Neural cell (in vitro differentiated cells): ENCODE measurements around the gene ITPKB. TPM values are rescaled to one million over a fixed set of nuclear protein-coding genes. Genes with fewer than 3 reads are reported as not detected.

Experiments
- H2AFZ ChIP-seq: fragments of 200-600, 300-800 bp; sonication (generic), shearing (Covaris generic); 2 replicates; pipeline ENCODE4 v1.6.0; 2014; ENCODE audit warnings: low read depth, mild to moderate bottlenecking, antibody characterized with exemption, low read length, moderate library complexity
- H3F3A ChIP-seq: fragments of 200-600 bp; shearing (Covaris generic); 2 replicates; pipeline ENCODE4 v1.6.1; 2016; ENCODE audit warnings: mild to moderate bottlenecking, moderate library complexity, mixed read lengths, antibody characterized with exemption, low read length; ENCODE audit not compliant: insufficient read depth, poor library complexity, severe bottlenecking
- H3K27ac ChIP-seq: fragments of 200-600, 300-800 bp; sonication (generic), shearing (Covaris generic); 2 replicates; pipeline ENCODE4 v1.5.1; 2014; ENCODE audit warnings: mild to moderate bottlenecking, low read length, moderate library complexity
- H3K27me3 ChIP-seq: fragments of 300-800, 200-600 bp; sonication (generic), shearing (Covaris generic); 2 replicates; pipeline ENCODE4 v1.6.0; 2014; ENCODE audit warnings: mild to moderate bottlenecking, low read depth, low read length, moderate library complexity; ENCODE audit not compliant: insufficient read depth
- H3K36me3 ChIP-seq: fragments of 300-800, 200-600 bp; sonication (generic), shearing (Covaris generic); 2 replicates; pipeline ENCODE4 v1.5.1; 2014; ENCODE audit warnings: mild to moderate bottlenecking, antibody characterized with exemption, low read length, moderate library complexity; ENCODE audit not compliant: insufficient read depth
- H3K4me2 ChIP-seq: fragments of 300-800, 200-600 bp; sonication (generic), shearing (Covaris generic); 2 replicates; pipeline ENCODE4 v1.6.0; 2014; ENCODE audit warnings: mild to moderate bottlenecking, low read length
- H3K4me3 ChIP-seq: fragments of 300-800, 200-600 bp; sonication (generic), shearing (Covaris generic); 2 replicates; pipeline ENCODE4 v1.5.1; 2014; ENCODE audit warnings: mild to moderate bottlenecking, low read length, moderate library complexity
- H3K79me2 ChIP-seq: fragments of 200-600 bp; shearing (Covaris generic); replicated peaks from 2 replicates; pipeline ENCODE4 v1.6.0; 2014; ENCODE audit warnings: mild to moderate bottlenecking, low read length, moderate library complexity; ENCODE audit not compliant: insufficient read depth
- H3K9ac ChIP-seq: fragments of 300-800, 200-600 bp; sonication (generic), shearing (Covaris generic); 2 replicates; pipeline ENCODE4 v1.6.1; 2016; ENCODE audit warnings: mild to moderate bottlenecking, low read length, mixed read lengths
- H3K9me2 ChIP-seq: fragments of 200-600 bp; shearing (Covaris generic); 2 replicates; pipeline ENCODE4 v1.6.1; 2016; ENCODE audit warnings: mild to moderate bottlenecking, low read length, mixed read lengths; ENCODE audit not compliant: insufficient read depth
- H3K9me3 ChIP-seq: fragments of 200-600, 300-800 bp; sonication (generic), shearing (Covaris generic); 2 replicates; pipeline ENCODE4 v1.6.1; 2016; ENCODE audit warnings: mild to moderate bottlenecking, mixed run types, low read length, moderate library complexity, mixed read lengths
- H4K20me1 ChIP-seq: fragments of 200-600 bp; shearing (Covaris generic); 2 replicates; pipeline ENCODE4 v1.6.1; 2016; ENCODE audit warnings: mild to moderate bottlenecking, mixed run types; ENCODE audit not compliant: insufficient read depth
- EP300 ChIP-seq: fragments of 450-650 bp; conservative IDR thresholded peaks from 2 replicates; pipeline ENCODE4 v1.6.1; 2014; ENCODE audit warnings: antibody characterized with exemption, mild to moderate bottlenecking, moderate library complexity; ENCODE audit not compliant: poor library complexity, severe bottlenecking
- EZH2 ChIP-seq: fragments of 200-600, 300-800 bp; shearing (Covaris generic), sonication (generic); IDR thresholded peaks from 2 replicates; pipeline ENCODE4 v1.6.1; 2014; ENCODE audit warnings: antibody characterized with exemption, low read length, borderline replicate concordance, mild to moderate bottlenecking; ENCODE audit not compliant: insufficient read depth, poor library complexity, severe bottlenecking
- MXI1 ChIP-seq: fragments of 450-650 bp; conservative IDR thresholded peaks from 2 replicates; pipeline ENCODE4 v1.6.1; 2014; ENCODE audit warnings: antibody characterized with exemption, mild to moderate bottlenecking; ENCODE audit not compliant: poor library complexity, severe bottlenecking
- POLR2AphosphoS5 ChIP-seq: IDR thresholded peaks from 2 replicates; pipeline ENCODE4 v1.6.1; 2012
- RAD21 ChIP-seq: fragments of 450-650 bp; conservative IDR thresholded peaks from 2 replicates; pipeline ENCODE4 v1.6.1; 2014; ENCODE audit warnings: antibody characterized with exemption, mild to moderate bottlenecking, moderate library complexity
- SMC3 ChIP-seq: fragments of 450-650 bp; conservative IDR thresholded peaks from 2 replicates; pipeline ENCODE4 v1.6.1; 2014; ENCODE audit warnings: antibody characterized with exemption, mild to moderate bottlenecking, moderate library complexity; ENCODE audit not compliant: poor library complexity
- TAF1 ChIP-seq: IDR thresholded peaks from 2 replicates; pipeline ENCODE4 v1.6.1; 2012; ENCODE audit warnings: low read depth
- polyA plus RNA-seq: library from polyadenylated mRNA; depleted of rRNA; stranded (reverse); fragments of >200 nt; gene quantifications from 2 replicates; pipeline ENCODE4 v1.2.3, GENCODE V29; 2014
- TF ChIP-seq, protein P1 (sequence below): fragments of 450-650 bp; IDR thresholded peaks from 2 replicates; pipeline ENCODE4 v1.5.1; 2014; ENCODE audit warnings: antibody characterized with exemption, mild to moderate bottlenecking, moderate library complexity; ENCODE audit not compliant: poor library complexity, severe bottlenecking
- TF ChIP-seq, protein P2 (sequence below): IDR thresholded peaks from 2 replicates; pipeline ENCODE4 v1.6.1; 2012; ENCODE audit warnings: borderline replicate concordance

ITPKB gene
- polyA plus RNA-seq, 1 donor from 2014 or later = 0.19 TPM

DNA sequence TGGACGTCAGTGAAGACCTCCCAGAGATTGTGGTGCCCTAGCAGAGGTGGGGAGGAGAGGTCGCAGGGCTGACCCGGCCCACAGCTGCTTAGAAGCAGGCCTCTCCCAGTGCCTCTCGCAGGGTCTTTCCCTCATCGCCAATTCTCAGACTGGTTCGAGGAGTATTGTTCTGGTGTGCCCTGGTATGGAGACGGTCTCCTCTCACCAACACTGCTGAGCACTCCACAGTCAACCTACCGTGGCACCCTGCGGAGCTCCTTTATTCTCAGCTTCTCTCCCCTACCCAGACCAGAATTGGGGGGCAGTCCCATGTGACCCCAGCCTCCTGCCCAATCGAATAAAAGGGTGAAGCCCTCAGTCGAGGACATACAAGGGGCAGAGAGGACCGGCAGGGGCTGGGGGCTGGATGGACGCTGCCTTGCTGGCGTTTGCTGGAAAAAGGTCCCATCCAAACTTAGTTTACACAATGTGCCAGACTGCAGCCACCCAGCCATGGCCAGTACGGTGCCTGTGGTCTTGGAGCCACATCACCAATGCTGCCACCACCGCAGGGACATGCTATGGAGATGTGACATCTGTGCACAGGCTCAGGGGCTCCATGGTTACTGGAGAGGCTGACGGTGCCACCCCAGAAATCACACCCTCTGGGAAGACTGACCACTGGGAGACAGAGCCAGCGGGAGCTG lies 109.7 kb downstream of the ITPKB start:
- Histone ChIP-seq H3K27me3 (no peaks in the 10 kb centered on the region), H3K9me2 (no peaks in the 10 kb centered on the region), H3K79me2 (no peaks in the 10 kb centered on the region), H3K9me3 (no peaks in the 10 kb centered on the region), H3K27ac (no peak overlapping the region), H4K20me1 (no peaks in the 10 kb centered on the region), H3K36me3 (no peaks in the 10 kb centered on the region), H3K4me2 (no peak overlapping the region), H3F3A (no peaks in the 10 kb centered on the region), H3K4me3 (no peak overlapping the region), H3K9ac (no peak overlapping the region), H2AFZ (no peak overlapping the region)
- TF ChIP-seq SMC3 = no peak

DNA sequence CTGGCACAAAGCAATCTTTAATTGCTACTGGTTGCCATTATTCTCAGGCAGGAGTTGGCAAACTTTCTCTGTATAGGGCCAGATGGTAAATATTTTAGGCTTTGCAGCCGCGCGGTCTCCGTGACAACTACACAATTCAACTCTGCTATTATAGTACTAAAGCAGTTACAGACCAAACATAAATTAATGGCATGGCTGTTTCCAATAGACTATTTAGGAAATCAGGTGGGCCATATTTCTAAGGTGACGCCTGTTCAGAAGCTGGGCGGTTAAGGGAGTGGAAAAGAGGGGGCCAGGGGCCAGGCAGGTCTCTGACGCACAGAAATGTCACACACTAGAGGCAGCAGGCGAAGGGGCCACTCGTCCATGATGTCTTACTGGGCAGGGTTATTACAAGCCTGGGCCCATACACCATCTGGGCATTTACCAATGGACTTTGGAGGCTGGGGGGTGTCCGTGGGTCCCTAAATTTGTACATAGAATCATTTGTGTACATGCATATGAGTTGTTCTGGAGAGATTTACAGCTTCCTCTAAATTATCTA lies 110.4 kb downstream of the ITPKB start:
- Histone ChIP-seq H3K9me2 (no peaks in the 10 kb centered on the region), H3F3A (no peaks in the 10 kb centered on the region), H3K79me2 (no peaks in the 10 kb centered on the region), H3K4me3 (no peak overlapping the region), H3K27me3 (no peaks in the 10 kb centered on the region), H3K27ac (no peak overlapping the region), H3K36me3 (no peaks in the 10 kb centered on the region), H3K4me2 (no peak overlapping the region), H2AFZ (no peak overlapping the region), H3K9ac (no peak overlapping the region), H4K20me1 (no peaks in the 10 kb centered on the region), H3K9me3 (no peaks in the 10 kb centered on the region)
- no peak for TF ChIP-seq TAF1
- TF ChIP-seq, protein P1, sequence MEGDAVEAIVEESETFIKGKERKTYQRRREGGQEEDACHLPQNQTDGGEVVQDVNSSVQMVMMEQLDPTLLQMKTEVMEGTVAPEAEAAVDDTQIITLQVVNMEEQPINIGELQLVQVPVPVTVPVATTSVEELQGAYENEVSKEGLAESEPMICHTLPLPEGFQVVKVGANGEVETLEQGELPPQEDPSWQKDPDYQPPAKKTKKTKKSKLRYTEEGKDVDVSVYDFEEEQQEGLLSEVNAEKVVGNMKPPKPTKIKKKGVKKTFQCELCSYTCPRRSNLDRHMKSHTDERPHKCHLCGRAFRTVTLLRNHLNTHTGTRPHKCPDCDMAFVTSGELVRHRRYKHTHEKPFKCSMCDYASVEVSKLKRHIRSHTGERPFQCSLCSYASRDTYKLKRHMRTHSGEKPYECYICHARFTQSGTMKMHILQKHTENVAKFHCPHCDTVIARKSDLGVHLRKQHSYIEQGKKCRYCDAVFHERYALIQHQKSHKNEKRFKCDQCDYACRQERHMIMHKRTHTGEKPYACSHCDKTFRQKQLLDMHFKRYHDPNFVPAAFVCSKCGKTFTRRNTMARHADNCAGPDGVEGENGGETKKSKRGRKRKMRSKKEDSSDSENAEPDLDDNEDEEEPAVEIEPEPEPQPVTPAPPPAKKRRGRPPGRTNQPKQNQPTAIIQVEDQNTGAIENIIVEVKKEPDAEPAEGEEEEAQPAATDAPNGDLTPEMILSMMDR = no peak
- TF ChIP-seq EP300 = no peak
- TF ChIP-seq, protein P2, sequence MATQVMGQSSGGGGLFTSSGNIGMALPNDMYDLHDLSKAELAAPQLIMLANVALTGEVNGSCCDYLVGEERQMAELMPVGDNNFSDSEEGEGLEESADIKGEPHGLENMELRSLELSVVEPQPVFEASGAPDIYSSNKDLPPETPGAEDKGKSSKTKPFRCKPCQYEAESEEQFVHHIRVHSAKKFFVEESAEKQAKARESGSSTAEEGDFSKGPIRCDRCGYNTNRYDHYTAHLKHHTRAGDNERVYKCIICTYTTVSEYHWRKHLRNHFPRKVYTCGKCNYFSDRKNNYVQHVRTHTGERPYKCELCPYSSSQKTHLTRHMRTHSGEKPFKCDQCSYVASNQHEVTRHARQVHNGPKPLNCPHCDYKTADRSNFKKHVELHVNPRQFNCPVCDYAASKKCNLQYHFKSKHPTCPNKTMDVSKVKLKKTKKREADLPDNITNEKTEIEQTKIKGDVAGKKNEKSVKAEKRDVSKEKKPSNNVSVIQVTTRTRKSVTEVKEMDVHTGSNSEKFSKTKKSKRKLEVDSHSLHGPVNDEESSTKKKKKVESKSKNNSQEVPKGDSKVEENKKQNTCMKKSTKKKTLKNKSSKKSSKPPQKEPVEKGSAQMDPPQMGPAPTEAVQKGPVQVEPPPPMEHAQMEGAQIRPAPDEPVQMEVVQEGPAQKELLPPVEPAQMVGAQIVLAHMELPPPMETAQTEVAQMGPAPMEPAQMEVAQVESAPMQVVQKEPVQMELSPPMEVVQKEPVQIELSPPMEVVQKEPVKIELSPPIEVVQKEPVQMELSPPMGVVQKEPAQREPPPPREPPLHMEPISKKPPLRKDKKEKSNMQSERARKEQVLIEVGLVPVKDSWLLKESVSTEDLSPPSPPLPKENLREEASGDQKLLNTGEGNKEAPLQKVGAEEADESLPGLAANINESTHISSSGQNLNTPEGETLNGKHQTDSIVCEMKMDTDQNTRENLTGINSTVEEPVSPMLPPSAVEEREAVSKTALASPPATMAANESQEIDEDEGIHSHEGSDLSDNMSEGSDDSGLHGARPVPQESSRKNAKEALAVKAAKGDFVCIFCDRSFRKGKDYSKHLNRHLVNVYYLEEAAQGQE = no peak
- TF ChIP-seq EZH2 = no peak
- no peak for TF ChIP-seq RAD21
- TF ChIP-seq SMC3 = no peak
- no peak for TF ChIP-seq MXI1
- TF ChIP-seq POLR2AphosphoS5 = no peak
